SW480 (cell line): Measurements from ENCODE around the gene DPH7.
"Not testable (repeated sequence)": the region's sequence is repeated elsewhere in the genome, so short reads cannot be mapped to it uniquely, and the experiment has no call there.

Experiments
- DNase-seq: peaks from one replicate; pipeline ENCODE4 v3.0.0-alpha.2; 2016; ENCODE audit warnings: low spot score

The DPH7 gene

GRCh38 chr9:137518661-137519459 lies 59.9 kb downstream of the DPH7 start:
- not testable (repeated sequence) for DNase-seq

GRCh38 chr9:137516144-137516917 lies 62.4 kb downstream of the DPH7 start:
- DNase-seq, result peak; percentile 37

- no peak for DNase-seq
Measured at GRCh38 chr9:137515338-137515724, 63.4 kb downstream of the DPH7 start.

- DNase-seq, result peak; percentile 67
Measured at GRCh38 chr9:137514691-137515337, 63.9 kb downstream of the DPH7 start.

GRCh38 chr9:137513801-137514570 lies 64.7 kb downstream of the DPH7 start:
- peak; percentile 88 for DNase-seq

GRCh38 chr9:137513136-137513535 lies 65.6 kb downstream of the DPH7 start:
- DNase-seq, result not testable (repeated sequence)

- no peak for DNase-seq
Measured at GRCh38 chr9:137511758-137512463, 66.8 kb downstream of the DPH7 start.

- DNase-seq, result not testable (repeated sequence)
Measured at GRCh38 chr9:137511126-137511525, 67.6 kb downstream of the DPH7 start.

- DNase-seq, result no peak
Measured at GRCh38 chr9:137509198-137509597, 69.5 kb downstream of the DPH7 start.

- DNase-seq, result peak; percentile 93
Measured at GRCh38 chr9:137506702-137507171, 72.0 kb downstream of the DPH7 start.

GRCh38 chr9:137506274-137506673 lies 72.5 kb downstream of the DPH7 start:
- DNase-seq, result peak; percentile 91

- DNase-seq, result peak; percentile 89
Measured at GRCh38 chr9:137505421-137506140, 73.1 kb downstream of the DPH7 start.
